ENCODE measurements around the gene C11orf98. TPM values are rescaled to one million over a fixed set of nuclear protein-coding genes. Genes with fewer than 3 reads are reported as not detected.
A peak's percentile ranks its signal among the peaks of the same experiment; 100 is the strongest.

The C11orf98 gene
- total and polyA plus RNA-seq, 4 donors, result 19.0 to 140 (median 94.7) TPM

GRCh38 chr11:62680825-62681240 lies 15.8 kb upstream of the C11orf98 start:
- peak; percentile 36 for ATAC-seq (ENCODE audit: insufficient read depth, low FRiP score)
- peak; percentile 56 for TF ChIP-seq CTCF (IDR thresholded peaks at IDR 0.05; ENCODE audit: control extremely low read depth, extremely low read depth)
- peak overlapping the region in 1 of 2 donors; percentile 7 for H3K27ac ChIP-seq (ENCODE audit: low read depth in 1 of 2, low read length in 1 of 2)
- WGBS, 2 donors, result 49 to 60% methylated on average over 4 of the region's 4 CpGs
- no peak overlapping the region for H3K4me3 ChIP-seq
- H3K36me3 ChIP-seq (ENCODE audit: control insufficient read depth in 4 of 4, insufficient read depth in 4 of 4, low read length in 4 of 4), result peaks cover 2 to 13% (median 4%) of the 10 kb centered on the region in 4 donors
- peak in 2 of 3 donors; percentile 48 to 68 for DNase-seq
- no peak overlapping the region for H3K9ac ChIP-seq (ENCODE audit: insufficient read depth in 1 of 2, low read length in 2 of 2)
- peaks cover 0 to 7% (median 6%) of the 10 kb centered on the region in 5 donors for H3K4me1 ChIP-seq (ENCODE audit: control insufficient read depth in 5 of 5, insufficient read depth in 5 of 5, low read length in 5 of 5)
- H3K27me3 ChIP-seq (ENCODE audit: control insufficient read depth in 3 of 3, insufficient read depth in 3 of 3, low read length in 2 of 3), result no peaks in the 10 kb centered on the region
- no peaks in the 10 kb centered on the region for H3K9me3 ChIP-seq (ENCODE audit: control insufficient read depth in 4 of 4, insufficient read depth in 3 of 4, low read length in 3 of 4)

DNA sequence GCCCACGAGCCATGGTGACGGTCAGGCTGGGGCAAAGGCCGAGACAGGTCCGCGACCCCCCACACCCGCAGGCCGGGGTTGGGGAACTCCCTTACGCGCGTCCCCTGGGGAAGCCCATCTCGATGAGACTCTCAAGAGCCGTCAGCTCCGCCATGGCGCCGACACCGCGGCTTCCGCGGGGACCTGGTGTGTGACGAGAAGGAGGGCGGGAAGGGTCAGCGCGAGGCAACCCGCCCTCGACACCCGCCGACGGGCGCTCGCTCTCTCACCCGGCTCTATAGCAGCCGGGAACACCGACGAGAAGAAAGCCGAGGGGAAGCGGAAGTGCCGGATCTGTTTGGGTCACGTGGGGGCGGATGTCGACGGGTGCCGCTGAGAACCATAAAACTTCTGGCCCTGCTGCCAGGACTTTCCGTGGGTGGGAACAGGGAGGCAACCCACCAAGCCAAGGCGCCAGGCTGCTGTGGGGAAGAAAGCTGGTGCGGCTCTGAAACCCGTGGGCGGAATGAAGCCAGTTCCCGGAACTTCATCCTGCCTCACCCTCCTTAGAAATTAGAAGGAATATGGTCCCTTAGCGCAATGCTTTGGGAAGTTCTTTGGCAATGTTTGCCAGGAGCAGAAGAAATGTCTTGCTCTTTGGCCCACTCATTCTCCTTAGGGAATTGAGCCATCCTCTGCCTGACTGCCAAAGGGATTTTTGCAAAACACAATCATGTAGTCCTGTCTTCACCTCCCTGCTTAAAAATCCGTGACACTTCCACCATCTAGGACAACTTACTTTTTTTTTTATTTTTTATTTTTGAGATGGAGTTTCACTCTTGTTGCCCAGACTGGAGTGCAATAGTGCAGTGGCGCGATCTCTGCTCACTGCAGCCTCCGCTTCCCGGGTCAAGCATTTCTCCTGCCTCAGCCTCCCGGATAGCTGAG lies 14.0 kb upstream of the C11orf98 start, which contains the start of gene UBXN1:
UBXN1 (minus strand) TSS at position 304 of the 927 bp plus-strand sequence; CDS start at position 154, 150 bp downstream.
- peak; percentile 91 to 95 (median 93) for DNase-seq
- H3K36me3 ChIP-seq (ENCODE audit: control insufficient read depth in 4 of 4, insufficient read depth in 4 of 4, low read length in 4 of 4), result peaks cover 2 to 14% (median 6%) of the 10 kb centered on the region in 4 donors
- H3K9me3 ChIP-seq (ENCODE audit: control insufficient read depth in 4 of 4, insufficient read depth in 3 of 4, low read length in 3 of 4), result no peaks in the 10 kb centered on the region
- WGBS, 2 donors, result 7 to 8% methylated on average over 51 to 55 of the region's 55 CpGs
- peak within 1 kb of the TSS; percentile 87 to 98 for H3K27ac ChIP-seq (ENCODE audit: low read depth in 1 of 2, low read length in 1 of 2)
- no peak for TF ChIP-seq CTCF (IDR thresholded peaks at IDR 0.05; ENCODE audit: control extremely low read depth, extremely low read depth)
- peak; percentile 91 for ATAC-seq (ENCODE audit: insufficient read depth, low FRiP score)
- H3K9ac ChIP-seq (ENCODE audit: insufficient read depth in 1 of 2, low read length in 2 of 2), result peak within 1 kb of the TSS; percentile 60 to 65
- H3K27me3 ChIP-seq (ENCODE audit: control insufficient read depth in 3 of 3, insufficient read depth in 3 of 3, low read length in 2 of 3), result no peaks in the 10 kb centered on the region
- H3K4me1 ChIP-seq (ENCODE audit: control insufficient read depth in 5 of 5, insufficient read depth in 5 of 5, low read length in 5 of 5), result peaks cover 0 to 7% (median 6%) of the 10 kb centered on the region in 5 donors
- peak within 1 kb of the TSS; percentile 100 for H3K4me3 ChIP-seq

DNA sequence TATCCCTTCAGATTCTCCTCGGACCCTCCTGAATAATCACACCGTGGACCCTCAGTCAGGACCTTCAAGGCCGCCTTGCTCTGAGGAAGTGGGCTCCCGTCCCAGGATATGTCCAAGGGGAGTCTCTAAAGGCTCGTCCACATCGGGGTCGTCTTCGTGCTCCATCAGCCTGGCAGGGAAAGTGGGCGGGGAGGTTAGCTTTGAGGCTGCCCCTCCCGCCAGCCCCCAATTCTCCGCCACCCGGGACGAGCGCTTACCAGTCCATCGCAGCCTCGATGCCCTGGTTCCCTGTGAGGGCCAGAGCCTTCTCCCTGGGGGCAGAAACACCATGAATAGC lies 13.4 kb upstream of the C11orf98 start:
- Histone ChIP-seq H3K9ac (ENCODE audit: insufficient read depth in 1 of 2, low read length in 2 of 2) (peak overlapping the region; percentile 42 to 60), H3K9me3 (ENCODE audit: control insufficient read depth in 4 of 4, insufficient read depth in 3 of 4, low read length in 3 of 4) (no peaks in the 10 kb centered on the region), H3K36me3 (ENCODE audit: control insufficient read depth in 4 of 4, insufficient read depth in 4 of 4, low read length in 4 of 4) (peaks cover 2 to 16% (median 7%) of the 10 kb centered on the region in 4 donors), H3K27ac (ENCODE audit: low read depth in 1 of 2, low read length in 1 of 2) (peak overlapping the region; percentile 87 to 98), H3K4me1 (ENCODE audit: control insufficient read depth in 5 of 5, insufficient read depth in 5 of 5, low read length in 5 of 5) (peaks cover 0 to 7% (median 6%) of the 10 kb centered on the region in 5 donors), H3K27me3 (ENCODE audit: control insufficient read depth in 3 of 3, insufficient read depth in 3 of 3, low read length in 2 of 3) (no peaks in the 10 kb centered on the region), H3K4me3 (peak overlapping the region; percentile 100)
- no peak for DNase-seq
- WGBS, 2 donors, result 3 to 5% methylated on average over 16 of the region's 16 CpGs
- no peak for TF ChIP-seq CTCF (IDR thresholded peaks at IDR 0.05; ENCODE audit: control extremely low read depth, extremely low read depth)
- ATAC-seq (ENCODE audit: insufficient read depth, low FRiP score), result no peak
